HepG2 (cell line): ENCODE data around the gene STARD10. TPM values are rescaled to one million over a fixed set of nuclear protein-coding genes. Genes with fewer than 3 reads are reported as not detected.

ENCODE experiments used
- CAMTA2 ChIP-seq: sonication (generic); formaldehyde crosslinking; IDR thresholded peaks from 2 replicates; pipeline ENCODE4 v1.4.0; 2020; ENCODE audit warnings: mild to moderate bottlenecking, missing genetic modification reagents, borderline replicate concordance
- CCDC6 ChIP-seq: sonication (generic); formaldehyde crosslinking; IDR thresholded peaks from 2 replicates; pipeline ENCODE4 v1.8.1; 2022; ENCODE audit warnings: mild to moderate bottlenecking, missing genetic modification reagents, moderate library complexity
- HNRNPLL ChIP-seq: fragments of 200-400 bp; formaldehyde crosslinking; IDR thresholded peaks from 2 replicates; pipeline ENCODE4 v1.6.1; 2017; ENCODE audit warnings: mild to moderate bottlenecking, low read depth, low read length; ENCODE audit not compliant: poor library complexity, severe bottlenecking
- KDM2A ChIP-seq: sonication (generic); formaldehyde crosslinking; IDR thresholded peaks from 2 replicates; pipeline ENCODE4 v1.4.0; 2020; ENCODE audit warnings: low read depth, missing genetic modification reagents, borderline replicate concordance
- MBD4 ChIP-seq: IDR thresholded peaks from 2 replicates; pipeline ENCODE4 v1.6.1; 2012; ENCODE audit warnings: low read length, inconsistent platforms, borderline replicate concordance
- RBFOX2 ChIP-seq: fragments of 200-400 bp; formaldehyde crosslinking; IDR thresholded peaks from 2 replicates; pipeline ENCODE4 v1.6.1; 2017; ENCODE audit warnings: low read depth, mild to moderate bottlenecking, low read length
- SP5 ChIP-seq: IDR thresholded peaks from 2 replicates; pipeline ENCODE4 v1.6.1; 2016; ENCODE audit warnings: low read depth, borderline replicate concordance
- ZNF780A ChIP-seq: sonication (generic); formaldehyde crosslinking; IDR thresholded peaks from 2 replicates; pipeline ENCODE4 v1.8.0; 2022; ENCODE audit warnings: mild to moderate bottlenecking, missing genetic modification reagents, moderate library complexity
- ZNF879 ChIP-seq: sonication (generic); formaldehyde crosslinking; IDR thresholded peaks from 2 replicates; pipeline ENCODE4 v1.8.1; 2023; ENCODE audit warnings: missing genetic modification reagents
- polyA plus RNA-seq, 8 experiments: library from polyadenylated mRNA; depleted of rRNA in 3 of 8; stranded (reverse) in 7 of 8; unstranded in 1 of 8; fragments of >200 nt; fragmentation: Illumina TruSeq in 4 of 8; extraction: Trizol in 4 of 8; gene quantifications; 2 replicates each; pipeline versions ENCODE4 v1.2.1 to v1.2.3, GENCODE V29; 2011 to 2016; ENCODE audit warnings: low read depth in 4 of 8, missing spikeins in 1 of 8, mixed read lengths in 1 of 8; ENCODE audit not compliant: insufficient read depth in 1 of 8
- total RNA-seq, 5 experiments: library from RNA; depleted of rRNA; stranded (reverse); fragments of >200 nt; fragmentation: Illumina TruSeq; extraction: Trizol; gene quantifications; 2 replicates each; pipeline ENCODE4 v1.2.3, GENCODE V29; 2016; ENCODE audit warnings: low read depth in 1 of 5
- TF ChIP-seq, protein P1 (sequence below): IDR thresholded peaks from 2 replicates; pipeline ENCODE4 v1.6.1; 2016; ENCODE audit warnings: low read depth, missing genetic modification reagents, missing compliant biosample characterization

STARD10 gene
- total and polyA plus RNA-seq, 2 of the 13 experiments (the other 11 are each of a cell fraction or from before 2014, with no cell fraction given) = 260 to 341 TPM

DNA sequence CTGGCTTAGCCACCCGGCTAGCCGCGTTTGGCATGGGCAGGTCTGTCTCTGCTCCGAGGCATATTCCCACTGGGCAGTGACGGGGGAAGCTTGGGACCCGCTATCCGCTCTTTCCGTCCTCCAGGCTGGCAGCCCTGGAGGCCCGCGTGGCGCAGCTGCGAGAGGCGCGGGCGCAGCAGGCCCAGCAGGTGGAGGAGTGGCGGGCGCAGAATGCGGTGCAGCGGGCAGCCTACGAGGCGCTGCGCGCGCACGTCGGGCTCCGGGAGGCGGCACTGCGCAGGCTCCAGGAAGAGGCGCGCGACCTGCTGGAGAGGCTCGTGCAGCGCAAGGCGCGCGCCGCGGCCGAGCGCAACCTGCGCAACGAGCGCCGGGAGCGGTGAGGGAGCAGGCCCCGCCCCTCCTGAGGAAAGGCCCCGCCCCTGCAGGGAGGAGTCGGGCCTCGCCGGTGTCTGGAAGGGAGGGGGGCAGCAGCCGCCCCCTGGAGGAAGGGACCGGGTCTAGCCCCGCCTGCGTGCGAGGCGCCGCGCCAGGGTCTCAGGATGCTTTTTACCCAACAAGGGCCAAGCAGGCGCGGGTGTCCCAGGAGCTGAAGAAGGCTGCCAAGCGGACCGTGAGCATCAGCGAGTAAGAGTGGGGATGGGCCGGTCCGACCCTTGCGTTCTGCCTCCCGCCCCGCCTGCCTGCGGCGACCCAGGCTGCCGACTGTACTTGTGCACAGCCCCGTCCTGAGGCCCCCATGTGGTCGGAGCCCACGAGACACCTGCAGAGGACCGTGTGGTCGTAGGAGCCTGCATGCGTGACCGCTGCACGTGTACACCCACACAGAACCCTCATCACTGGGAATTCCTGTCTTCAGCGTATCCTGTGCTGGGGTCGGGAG is 28.3 kb upstream of the STARD10 start (continued):
- TF ChIP-seq MBD4 = no peak
- TF ChIP-seq SP5 (CRISPR knock-in tag) = no peak
- no peak for TF ChIP-seq CCDC6 (CRISPR knock-in tag)
- TF ChIP-seq CAMTA2 (CRISPR knock-in tag) = no peak
- peak; percentile 100 for TF ChIP-seq HNRNPLL
- no peak for TF ChIP-seq ZNF780A (CRISPR knock-in tag)
- TF ChIP-seq ZNF879 = no peak
- TF ChIP-seq, protein P1, sequence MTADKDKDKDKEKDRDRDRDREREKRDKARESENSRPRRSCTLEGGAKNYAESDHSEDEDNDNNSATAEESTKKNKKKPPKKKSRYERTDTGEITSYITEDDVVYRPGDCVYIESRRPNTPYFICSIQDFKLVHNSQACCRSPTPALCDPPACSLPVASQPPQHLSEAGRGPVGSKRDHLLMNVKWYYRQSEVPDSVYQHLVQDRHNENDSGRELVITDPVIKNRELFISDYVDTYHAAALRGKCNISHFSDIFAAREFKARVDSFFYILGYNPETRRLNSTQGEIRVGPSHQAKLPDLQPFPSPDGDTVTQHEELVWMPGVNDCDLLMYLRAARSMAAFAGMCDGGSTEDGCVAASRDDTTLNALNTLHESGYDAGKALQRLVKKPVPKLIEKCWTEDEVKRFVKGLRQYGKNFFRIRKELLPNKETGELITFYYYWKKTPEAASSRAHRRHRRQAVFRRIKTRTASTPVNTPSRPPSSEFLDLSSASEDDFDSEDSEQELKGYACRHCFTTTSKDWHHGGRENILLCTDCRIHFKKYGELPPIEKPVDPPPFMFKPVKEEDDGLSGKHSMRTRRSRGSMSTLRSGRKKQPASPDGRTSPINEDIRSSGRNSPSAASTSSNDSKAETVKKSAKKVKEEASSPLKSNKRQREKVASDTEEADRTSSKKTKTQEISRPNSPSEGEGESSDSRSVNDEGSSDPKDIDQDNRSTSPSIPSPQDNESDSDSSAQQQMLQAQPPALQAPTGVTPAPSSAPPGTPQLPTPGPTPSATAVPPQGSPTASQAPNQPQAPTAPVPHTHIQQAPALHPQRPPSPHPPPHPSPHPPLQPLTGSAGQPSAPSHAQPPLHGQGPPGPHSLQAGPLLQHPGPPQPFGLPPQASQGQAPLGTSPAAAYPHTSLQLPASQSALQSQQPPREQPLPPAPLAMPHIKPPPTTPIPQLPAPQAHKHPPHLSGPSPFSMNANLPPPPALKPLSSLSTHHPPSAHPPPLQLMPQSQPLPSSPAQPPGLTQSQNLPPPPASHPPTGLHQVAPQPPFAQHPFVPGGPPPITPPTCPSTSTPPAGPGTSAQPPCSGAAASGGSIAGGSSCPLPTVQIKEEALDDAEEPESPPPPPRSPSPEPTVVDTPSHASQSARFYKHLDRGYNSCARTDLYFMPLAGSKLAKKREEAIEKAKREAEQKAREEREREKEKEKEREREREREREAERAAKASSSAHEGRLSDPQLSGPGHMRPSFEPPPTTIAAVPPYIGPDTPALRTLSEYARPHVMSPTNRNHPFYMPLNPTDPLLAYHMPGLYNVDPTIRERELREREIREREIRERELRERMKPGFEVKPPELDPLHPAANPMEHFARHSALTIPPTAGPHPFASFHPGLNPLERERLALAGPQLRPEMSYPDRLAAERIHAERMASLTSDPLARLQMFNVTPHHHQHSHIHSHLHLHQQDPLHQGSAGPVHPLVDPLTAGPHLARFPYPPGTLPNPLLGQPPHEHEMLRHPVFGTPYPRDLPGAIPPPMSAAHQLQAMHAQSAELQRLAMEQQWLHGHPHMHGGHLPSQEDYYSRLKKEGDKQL = no peak
- TF ChIP-seq RBFOX2 = peak; percentile 82
- TF ChIP-seq KDM2A (CRISPR knock-in tag) = peak; percentile 69; the same call in 1 of the 2 replicates
